ENCODE data around the gene XG. TPM values are rescaled to one million over a fixed set of nuclear protein-coding genes. Genes with fewer than 3 reads are reported as not detected.

XG gene
- total and polyA plus RNA-seq, 2 donors (not counting 1 experiment from before 2014, with no cell fraction given), result 3.6 to 4.1 TPM

DNA sequence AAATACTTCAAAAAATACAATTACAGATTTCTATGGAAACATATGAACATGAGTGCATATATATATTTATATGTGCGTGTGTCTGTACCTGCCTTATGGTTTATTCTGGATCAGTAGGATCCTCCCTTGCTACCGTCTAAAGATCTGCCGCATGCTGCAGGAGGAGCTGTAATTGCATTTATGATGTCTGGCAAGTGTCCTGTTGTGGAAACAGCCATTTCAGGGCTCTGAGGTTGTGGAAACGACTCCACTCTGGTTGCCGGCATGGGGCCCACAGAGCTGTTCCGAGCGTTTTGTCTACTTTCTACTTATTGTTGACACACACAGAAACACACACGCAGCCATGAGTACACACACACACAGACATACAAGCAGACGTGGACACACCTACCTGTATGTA, 39.4 kb upstream of the XG start:
- TF ChIP-seq, protein P1, sequence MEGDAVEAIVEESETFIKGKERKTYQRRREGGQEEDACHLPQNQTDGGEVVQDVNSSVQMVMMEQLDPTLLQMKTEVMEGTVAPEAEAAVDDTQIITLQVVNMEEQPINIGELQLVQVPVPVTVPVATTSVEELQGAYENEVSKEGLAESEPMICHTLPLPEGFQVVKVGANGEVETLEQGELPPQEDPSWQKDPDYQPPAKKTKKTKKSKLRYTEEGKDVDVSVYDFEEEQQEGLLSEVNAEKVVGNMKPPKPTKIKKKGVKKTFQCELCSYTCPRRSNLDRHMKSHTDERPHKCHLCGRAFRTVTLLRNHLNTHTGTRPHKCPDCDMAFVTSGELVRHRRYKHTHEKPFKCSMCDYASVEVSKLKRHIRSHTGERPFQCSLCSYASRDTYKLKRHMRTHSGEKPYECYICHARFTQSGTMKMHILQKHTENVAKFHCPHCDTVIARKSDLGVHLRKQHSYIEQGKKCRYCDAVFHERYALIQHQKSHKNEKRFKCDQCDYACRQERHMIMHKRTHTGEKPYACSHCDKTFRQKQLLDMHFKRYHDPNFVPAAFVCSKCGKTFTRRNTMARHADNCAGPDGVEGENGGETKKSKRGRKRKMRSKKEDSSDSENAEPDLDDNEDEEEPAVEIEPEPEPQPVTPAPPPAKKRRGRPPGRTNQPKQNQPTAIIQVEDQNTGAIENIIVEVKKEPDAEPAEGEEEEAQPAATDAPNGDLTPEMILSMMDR (conservative IDR thresholded peaks at IDR 0.05 in 1 of 2, IDR thresholded peaks at IDR 0.05 in 1 of 2; ENCODE audit: low read depth in 1 of 2, low read length in 2 of 2), result no peak
- Histone ChIP-seq H3K4me3 (replicated peaks in 1 of 4; ENCODE audit: control extremely low read depth in 1 of 4, insufficient read depth in 1 of 4, low read depth in 3 of 4, low read length in 4 of 4) (no peak overlapping the region), H3K27ac (ENCODE audit: insufficient read depth, low read length) (no peak overlapping the region), H3K4me1 (ENCODE audit: control insufficient read depth, extremely low read depth, insufficient read depth, low read length) (peaks cover 21% of the 10 kb centered on the region), H3K79me2 (ENCODE audit: control insufficient read depth, insufficient read depth, low read length) (peaks cover 76% of the 10 kb centered on the region), H3K4me2 (ENCODE audit: extremely low read depth, insufficient read depth, low read length) (no peak overlapping the region), H4K20me1 (ENCODE audit: control insufficient read depth, extremely low read depth, insufficient read depth, low read length) (peaks cover 4% of the 10 kb centered on the region), H3K36me3 (ENCODE audit: control insufficient read depth, insufficient read depth, low read length) (peaks cover 6% of the 10 kb centered on the region), H2AFZ (ENCODE audit: low read length) (no peak overlapping the region), H3K27me3 (ENCODE audit: control insufficient read depth, insufficient read depth, low read length) (no peaks in the 10 kb centered on the region), H3K9me3 (ENCODE audit: control insufficient read depth, insufficient read depth, low read depth, low read length) (no peaks in the 10 kb centered on the region), H3K9ac (ENCODE audit: insufficient read depth, low read length) (no peak overlapping the region)
- no peak for DNase-seq (ENCODE audit: low read depth in 2 of 2)

DNA sequence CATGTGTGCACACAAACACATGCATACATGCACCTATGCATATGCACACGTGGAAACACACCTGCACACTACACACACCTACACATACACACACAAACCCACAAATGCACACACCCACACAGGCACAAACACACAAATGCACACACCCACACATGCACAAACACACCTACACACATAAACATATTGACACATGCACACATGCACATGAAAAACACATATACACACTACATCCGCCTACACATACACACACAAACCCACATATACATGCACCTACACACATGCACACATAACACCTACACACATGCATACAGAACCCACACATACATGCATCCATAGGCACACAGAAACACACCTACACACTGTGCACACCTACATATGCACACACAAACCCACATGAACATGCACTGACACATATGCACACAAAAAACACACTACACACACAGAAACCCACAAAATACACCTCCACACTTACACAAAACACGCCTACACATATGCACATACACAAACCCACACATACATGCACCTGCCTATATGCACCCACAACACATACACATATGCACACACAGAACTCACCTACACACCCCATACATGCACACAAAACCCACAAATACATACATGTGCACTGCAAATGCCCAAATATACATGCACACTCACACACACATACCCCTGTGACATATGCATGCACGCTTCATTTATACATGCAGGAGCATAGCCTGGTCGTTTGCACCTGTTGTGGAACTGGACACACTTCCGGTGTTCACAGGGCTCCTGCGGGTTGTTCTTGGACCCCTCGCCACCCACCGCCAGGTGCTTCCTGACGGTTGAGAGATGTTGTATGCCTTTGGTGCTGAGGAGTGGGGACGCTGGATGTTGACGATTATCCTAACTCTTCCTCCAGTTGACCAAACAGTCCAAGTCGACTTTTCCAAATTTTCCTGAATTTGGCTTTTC, 38.7 kb upstream of the XG start:
- H4K20me1 ChIP-seq (ENCODE audit: control insufficient read depth, extremely low read depth, insufficient read depth, low read length), result peaks cover 4% of the 10 kb centered on the region
- H3K36me3 ChIP-seq (ENCODE audit: control insufficient read depth, insufficient read depth, low read length), result peaks cover 6% of the 10 kb centered on the region
- TF ChIP-seq, protein P1 (conservative IDR thresholded peaks at IDR 0.05 in 1 of 2, IDR thresholded peaks at IDR 0.05 in 1 of 2; ENCODE audit: low read depth in 1 of 2, low read length in 2 of 2), result no peak
- H3K27ac ChIP-seq (ENCODE audit: insufficient read depth, low read length), result no peak overlapping the region
- no peak overlapping the region for H3K9ac ChIP-seq (ENCODE audit: insufficient read depth, low read length)
- no peak overlapping the region for H2AFZ ChIP-seq (ENCODE audit: low read length)
- H3K79me2 ChIP-seq (ENCODE audit: control insufficient read depth, insufficient read depth, low read length), result peaks cover 69% of the 10 kb centered on the region
- H3K4me2 ChIP-seq (ENCODE audit: extremely low read depth, insufficient read depth, low read length), result no peak overlapping the region
- no peaks in the 10 kb centered on the region for H3K9me3 ChIP-seq (ENCODE audit: control insufficient read depth, insufficient read depth, low read depth, low read length)
- H3K4me3 ChIP-seq (replicated peaks in 1 of 4; ENCODE audit: control extremely low read depth in 1 of 4, insufficient read depth in 1 of 4, low read depth in 3 of 4, low read length in 4 of 4), result no peak overlapping the region
- peaks cover 14% of the 10 kb centered on the region for H3K4me1 ChIP-seq (ENCODE audit: control insufficient read depth, extremely low read depth, insufficient read depth, low read length)
- no peaks in the 10 kb centered on the region for H3K27me3 ChIP-seq (ENCODE audit: control insufficient read depth, insufficient read depth, low read length)
- DNase-seq (ENCODE audit: low read depth in 2 of 2), result no peak

DNA sequence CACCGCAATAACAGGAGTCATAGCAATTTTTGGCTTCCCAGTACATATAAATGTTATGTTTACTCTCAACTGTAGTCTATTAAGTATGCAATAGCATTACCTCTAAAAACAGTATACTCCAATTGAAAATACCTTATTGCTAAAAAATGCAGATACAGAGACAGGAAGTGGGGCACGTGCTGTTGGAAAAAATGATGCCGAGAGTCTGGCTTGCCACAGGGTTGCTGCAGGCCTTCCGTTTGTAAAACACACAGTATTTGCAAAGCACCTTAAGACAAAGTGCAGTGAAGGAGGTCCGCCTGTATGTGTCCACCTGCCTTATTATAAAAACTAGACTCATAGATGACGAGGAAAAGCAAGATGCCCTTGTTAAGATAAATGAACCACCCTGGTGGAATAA, 37.3 kb upstream of the XG start:
- Histone ChIP-seq H3K79me2 (ENCODE audit: control insufficient read depth, insufficient read depth, low read length) (peaks cover 56% of the 10 kb centered on the region), H3K27me3 (ENCODE audit: control insufficient read depth, insufficient read depth, low read length) (no peaks in the 10 kb centered on the region), H3K27ac (ENCODE audit: insufficient read depth, low read length) (no peak overlapping the region), H3K4me2 (ENCODE audit: extremely low read depth, insufficient read depth, low read length) (no peak overlapping the region), H3K9ac (ENCODE audit: insufficient read depth, low read length) (no peak overlapping the region), H3K4me1 (ENCODE audit: control insufficient read depth, extremely low read depth, insufficient read depth, low read length) (peaks cover 7% of the 10 kb centered on the region), H3K9me3 (ENCODE audit: control insufficient read depth, insufficient read depth, low read depth, low read length) (no peaks in the 10 kb centered on the region), H2AFZ (ENCODE audit: low read length) (no peak overlapping the region), H4K20me1 (ENCODE audit: control insufficient read depth, extremely low read depth, insufficient read depth, low read length) (peaks cover 4% of the 10 kb centered on the region), H3K4me3 (replicated peaks in 1 of 4; ENCODE audit: control extremely low read depth in 1 of 4, insufficient read depth in 1 of 4, low read depth in 3 of 4, low read length in 4 of 4) (no peak overlapping the region), H3K36me3 (ENCODE audit: control insufficient read depth, insufficient read depth, low read length) (peaks cover 6% of the 10 kb centered on the region)
- DNase-seq (ENCODE audit: low read depth in 2 of 2), result no peak
- TF ChIP-seq, protein P1 (conservative IDR thresholded peaks at IDR 0.05 in 1 of 2, IDR thresholded peaks at IDR 0.05 in 1 of 2; ENCODE audit: low read depth in 1 of 2, low read length in 2 of 2), result no peak
- TF ChIP-seq EZH2 (IDR thresholded peaks at IDR 0.05; ENCODE audit: low read length, missing control alignments), result no peak

All from fibroblast of lung (primary cell).